Endothelial cell (in vitro differentiated cells): Measurements from ENCODE around the gene OSBPL2. TPM values are rescaled to one million over a fixed set of nuclear protein-coding genes. Genes with fewer than 3 reads are reported as not detected.

ENCODE experiments used
- DNase-seq: peaks from one replicate; pipeline ENCODE4 v3.0.0; 2021; ENCODE audit warnings: low spot score
- H3K27ac Mint-ChIP-seq: one replicate; pipeline ENCODE4 v1.8.0; 2021; ENCODE audit warnings: mixed read lengths, inconsistent platforms; ENCODE audit not compliant: unreplicated experiment
- H3K27me3 Mint-ChIP-seq: one replicate; pipeline ENCODE4 v1.8.0; 2021; ENCODE audit warnings: mild to moderate bottlenecking, moderate library complexity, mixed read lengths, inconsistent platforms; ENCODE audit not compliant: unreplicated experiment
- H3K36me3 Mint-ChIP-seq: one replicate; pipeline ENCODE4 v1.8.0; 2021; ENCODE audit warnings: mild to moderate bottlenecking, low read depth, mixed read lengths, inconsistent platforms; ENCODE audit not compliant: unreplicated experiment
- H3K4me1 Mint-ChIP-seq: one replicate; pipeline ENCODE4 v1.8.0; 2021; ENCODE audit warnings: mild to moderate bottlenecking, mixed read lengths, inconsistent platforms; ENCODE audit not compliant: unreplicated experiment
- H3K4me3 Mint-ChIP-seq: one replicate; pipeline ENCODE4 v1.8.0; 2021; ENCODE audit warnings: mild to moderate bottlenecking, mixed read lengths, inconsistent platforms; ENCODE audit not compliant: unreplicated experiment
- H3K9me3 Mint-ChIP-seq: one replicate; pipeline ENCODE4 v1.8.0; 2021; ENCODE audit warnings: mixed read lengths, inconsistent platforms; ENCODE audit not compliant: unreplicated experiment
- CTCF ChIP-seq: fragments of 200-600 bp; sonication (generic); IDR thresholded peaks from one replicate; pipeline ENCODE4 v1.5.0; 2021; ENCODE audit warnings: antibody characterized with exemption; ENCODE audit not compliant: unreplicated experiment
- total RNA-seq: library from RNA; stranded (reverse); fragmentation: NEBNext Ultra II Directional; extraction: Animal tissue kit (Norgen Biotek cat#: 25700); gene quantifications from one replicate; pipeline ENCODE4 v1.2.1, GENCODE V29; 2021; ENCODE audit not compliant: unreplicated experiment

Gene OSBPL2
- total RNA-seq, 1 donor from 2014 or later: 39.5 TPM

GRCh38 chr20:62202083-62202395, 36.3 kb upstream of the OSBPL2 start:
- no peak for TF ChIP-seq CTCF
- Mint-ChIP-seq H3K9me3 (no peaks in the 10 kb centered on the region), H3K4me3 (no peak overlapping the region), H3K27ac (no peak overlapping the region), H3K4me1 (peaks cover 14% of the 10 kb centered on the region), H3K27me3 (peaks cover 8% of the 10 kb centered on the region), H3K36me3 (peaks cover 23% of the 10 kb centered on the region)
- DNase-seq: no peak

- peaks cover 23% of the 10 kb centered on the region for H3K36me3 Mint-ChIP-seq
- H3K4me1 Mint-ChIP-seq: peaks cover 14% of the 10 kb centered on the region
- H3K4me3 Mint-ChIP-seq: peak overlapping the region; percentile 81
- DNase-seq: no peak
- no peak for TF ChIP-seq CTCF
- peaks cover 8% of the 10 kb centered on the region for H3K27me3 Mint-ChIP-seq
- H3K9me3 Mint-ChIP-seq: no peaks in the 10 kb centered on the region
- H3K27ac Mint-ChIP-seq: peak overlapping the region; percentile 79
These were observed 35.5 kb upstream of the OSBPL2 start for GRCh38 chr20:62202676-62203377.

GRCh38 chr20:62203378-62204030, 34.8 kb upstream of the OSBPL2 start:
- H3K36me3 Mint-ChIP-seq: peaks cover 22% of the 10 kb centered on the region
- peaks cover 8% of the 10 kb centered on the region for H3K27me3 Mint-ChIP-seq
- H3K27ac Mint-ChIP-seq: peak overlapping the region; percentile 79
- peaks cover 14% of the 10 kb centered on the region for H3K4me1 Mint-ChIP-seq
- H3K4me3 Mint-ChIP-seq: peak overlapping the region; percentile 81
- no peaks in the 10 kb centered on the region for H3K9me3 Mint-ChIP-seq
- DNase-seq: no peak
- no peak for TF ChIP-seq CTCF

- peaks cover 14% of the 10 kb centered on the region for H3K4me1 Mint-ChIP-seq
- H3K27ac Mint-ChIP-seq: no peak overlapping the region
- peaks cover 11% of the 10 kb centered on the region for H3K27me3 Mint-ChIP-seq
- no peak overlapping the region for H3K4me3 Mint-ChIP-seq
- H3K36me3 Mint-ChIP-seq: peaks cover 6% of the 10 kb centered on the region
- no peaks in the 10 kb centered on the region for H3K9me3 Mint-ChIP-seq
- TF ChIP-seq CTCF: no peak
- no peak for DNase-seq
These were observed 32.5 kb upstream of the OSBPL2 start for GRCh38 chr20:62205618-62206387.
